ENCODE results near the gene PRDX2. TPM values are rescaled to one million over a fixed set of nuclear protein-coding genes. Genes with fewer than 3 reads are reported as not detected.
A peak's percentile ranks its signal among the peaks of the same experiment; 100 is the strongest.
"Not testable (repeated sequence)": the region's sequence is repeated elsewhere in the genome, so short reads cannot be mapped to it uniquely, and the experiment has no call there.

The PRDX2 gene
- total and polyA plus RNA-seq, 8 donors = 186 to 267 (median 234) TPM

DNA sequence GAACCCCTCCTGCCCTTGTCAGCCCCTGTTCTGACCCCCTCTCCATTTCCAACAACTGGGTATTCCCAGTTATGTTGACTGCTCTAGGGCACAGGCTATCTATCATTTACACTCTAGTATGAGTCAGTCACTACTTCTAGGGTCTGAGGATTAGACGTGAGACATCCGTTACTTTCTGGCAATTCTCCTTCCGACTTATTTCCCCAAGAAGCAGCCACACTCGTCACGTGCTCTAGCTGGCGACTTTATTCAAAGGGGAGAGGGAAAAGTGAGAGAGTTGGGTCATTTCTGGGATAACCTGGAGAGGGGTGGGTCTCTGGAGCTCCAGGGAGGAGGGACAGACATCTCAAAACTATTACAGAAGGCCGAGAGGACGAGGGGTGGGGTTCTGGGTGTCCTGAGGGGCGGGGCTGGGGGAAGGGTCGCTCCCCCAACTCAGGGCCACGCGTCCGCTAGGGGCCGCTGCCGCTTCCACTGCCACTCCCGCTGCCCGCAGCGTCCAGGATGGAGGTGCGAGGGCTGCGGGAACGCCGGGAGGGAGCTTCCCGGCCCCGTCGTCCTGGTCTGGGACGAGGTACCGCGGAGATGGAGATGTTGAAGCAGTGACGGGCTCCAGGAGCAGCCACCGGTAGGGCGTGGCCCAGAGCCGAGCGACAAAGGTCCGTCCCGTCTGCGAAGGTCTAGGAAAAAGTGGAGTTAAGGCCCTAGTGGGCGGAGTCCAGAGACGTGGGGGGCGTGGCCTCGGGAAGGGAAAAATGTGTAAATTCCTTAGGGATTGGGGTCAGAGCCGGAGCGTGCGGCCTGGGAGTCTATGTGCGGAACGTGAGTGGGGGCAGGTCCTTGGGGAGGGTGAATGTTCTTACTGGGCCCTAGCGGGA, 23.9 kb upstream of the PRDX2 start:
- Histone ChIP-seq H3K4me1 (peaks cover 0 to 9% of the 10 kb centered on the region in 2 donors), H3K4me3 (no peak overlapping the region), H3K27me3 (peaks cover 5 to 77% of the 10 kb centered on the region in 2 donors), H3K9me3 (peaks cover 0 to 3% of the 10 kb centered on the region in 2 donors), H3K27ac (no peak overlapping the region), H3K36me3 (no peaks in the 10 kb centered on the region)
- TF ChIP-seq, protein P1, sequence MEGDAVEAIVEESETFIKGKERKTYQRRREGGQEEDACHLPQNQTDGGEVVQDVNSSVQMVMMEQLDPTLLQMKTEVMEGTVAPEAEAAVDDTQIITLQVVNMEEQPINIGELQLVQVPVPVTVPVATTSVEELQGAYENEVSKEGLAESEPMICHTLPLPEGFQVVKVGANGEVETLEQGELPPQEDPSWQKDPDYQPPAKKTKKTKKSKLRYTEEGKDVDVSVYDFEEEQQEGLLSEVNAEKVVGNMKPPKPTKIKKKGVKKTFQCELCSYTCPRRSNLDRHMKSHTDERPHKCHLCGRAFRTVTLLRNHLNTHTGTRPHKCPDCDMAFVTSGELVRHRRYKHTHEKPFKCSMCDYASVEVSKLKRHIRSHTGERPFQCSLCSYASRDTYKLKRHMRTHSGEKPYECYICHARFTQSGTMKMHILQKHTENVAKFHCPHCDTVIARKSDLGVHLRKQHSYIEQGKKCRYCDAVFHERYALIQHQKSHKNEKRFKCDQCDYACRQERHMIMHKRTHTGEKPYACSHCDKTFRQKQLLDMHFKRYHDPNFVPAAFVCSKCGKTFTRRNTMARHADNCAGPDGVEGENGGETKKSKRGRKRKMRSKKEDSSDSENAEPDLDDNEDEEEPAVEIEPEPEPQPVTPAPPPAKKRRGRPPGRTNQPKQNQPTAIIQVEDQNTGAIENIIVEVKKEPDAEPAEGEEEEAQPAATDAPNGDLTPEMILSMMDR (IDR thresholded peaks at IDR 0.05) = peak in 1 of 2 donors; percentile 28
- DNase-seq (no peak), ATAC-seq (peak; percentile 47)
- intact Hi-C loops (cut with DNase I) = no loop called here

DNA sequence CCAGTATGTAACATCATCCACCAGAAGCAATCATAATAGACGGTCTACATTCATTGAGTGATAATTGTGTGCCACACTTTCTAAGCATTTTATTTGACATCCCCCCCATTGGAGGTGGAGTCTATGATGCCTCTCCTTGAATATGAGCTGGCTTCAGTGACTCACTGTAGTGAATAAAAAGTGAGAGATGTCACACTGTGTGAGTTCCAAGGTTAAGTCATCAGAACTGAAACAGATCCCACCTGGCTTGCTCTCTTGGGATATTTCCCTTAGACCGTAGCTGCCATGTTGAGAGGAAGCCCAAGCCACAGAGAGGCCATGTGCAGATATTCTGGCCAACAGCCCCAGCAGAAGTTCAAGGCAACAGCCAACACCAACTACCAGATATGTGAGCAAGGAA, 20.2 kb upstream of the PRDX2 start:
- Histone ChIP-seq H3K4me1 (peaks cover 0 to 4% of the 10 kb centered on the region in 2 donors), H3K27ac (no peak overlapping the region), H3K27me3 (peaks cover 0 to 40% of the 10 kb centered on the region in 2 donors), H3K4me3 (no peak overlapping the region), H3K36me3 (no peaks in the 10 kb centered on the region), H3K9me3 (peaks cover 0 to 3% of the 10 kb centered on the region in 2 donors)
- TF ChIP-seq, protein P1 (IDR thresholded peaks at IDR 0.05) = no peak
- intact Hi-C loops (cut with DNase I) = no loop called here
- ATAC-seq = no peak
- no peak for DNase-seq

DNA sequence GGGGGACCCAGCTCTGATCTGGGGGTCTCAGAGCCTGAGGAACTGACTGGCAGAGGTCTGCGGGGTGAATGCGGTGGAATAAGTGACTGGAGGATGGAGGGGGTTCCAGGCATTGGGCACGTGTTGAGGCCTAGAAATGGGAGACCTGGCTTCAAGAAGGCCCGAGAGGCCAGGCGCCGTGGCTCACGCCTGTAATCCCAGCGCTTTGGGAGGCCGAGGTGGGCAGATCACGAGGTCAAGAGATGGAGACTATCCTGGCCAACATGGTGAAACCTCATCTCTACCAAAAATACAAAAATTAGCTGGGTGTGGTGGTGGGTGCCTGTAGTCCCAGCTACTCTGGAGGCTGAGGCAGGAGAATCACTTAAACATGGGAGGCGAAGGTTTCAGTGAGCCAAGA, 16.2 kb upstream of the PRDX2 start:
- H3K27ac ChIP-seq; DNase-seq; H3K27me3 ChIP-seq; H3K9me3 ChIP-seq; H3K4me3 ChIP-seq; intact Hi-C loops (cut with DNase I); ATAC-seq; H3K4me1 ChIP-seq: not testable (repeated sequence)
- H3K36me3 ChIP-seq = peaks cover 0 to 18% of the 10 kb centered on the region in 2 donors

DNA sequence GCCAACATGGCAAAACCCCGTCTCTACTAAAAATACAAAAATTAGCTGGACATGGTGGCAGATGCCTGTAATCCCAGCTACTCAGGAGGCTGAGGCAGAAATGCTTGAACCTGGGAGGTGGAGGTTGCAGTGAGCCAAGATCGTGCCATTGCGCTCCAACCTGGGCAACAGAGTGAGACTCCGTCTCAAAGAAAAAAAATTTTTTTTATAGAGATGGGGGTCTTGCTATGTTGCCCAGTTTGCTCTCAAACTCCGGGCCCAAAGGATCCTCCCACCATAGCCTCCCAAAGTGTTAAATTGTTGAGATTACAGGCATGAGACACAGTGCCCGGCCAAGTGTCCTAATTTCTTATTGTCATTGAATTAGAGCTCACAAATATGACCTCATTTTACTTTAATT, 15.6 kb upstream of the PRDX2 start:
- H3K4me3 ChIP-seq; ATAC-seq; DNase-seq; H3K27ac ChIP-seq; intact Hi-C loops (cut with DNase I); H3K9me3 ChIP-seq; H3K4me1 ChIP-seq; H3K27me3 ChIP-seq: not testable (repeated sequence)
- peaks cover 0 to 19% of the 10 kb centered on the region in 2 donors for H3K36me3 ChIP-seq

DNA sequence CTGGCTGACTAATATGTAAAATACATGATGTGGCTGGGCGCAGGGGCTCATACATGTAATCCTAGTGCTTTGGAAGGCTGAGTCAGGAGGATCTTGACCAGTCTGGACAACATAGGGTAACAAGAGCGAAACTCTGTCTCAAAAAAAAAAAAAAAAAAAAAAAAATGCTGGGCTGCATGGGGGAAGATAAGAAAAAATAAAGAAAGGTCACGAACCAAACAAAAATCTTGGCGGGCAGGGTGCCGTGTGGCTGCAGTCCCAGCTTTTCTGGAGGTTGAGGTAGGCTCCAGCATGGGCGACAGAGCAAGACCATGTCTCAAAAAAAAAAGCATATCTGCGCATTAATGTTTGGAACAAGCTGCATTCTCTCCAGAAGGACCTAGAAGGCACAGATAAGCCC, 13.5 kb upstream of the PRDX2 start:
- H3K4me1 ChIP-seq = no peaks in the 10 kb centered on the region
- no peak overlapping the region for H3K4me3 ChIP-seq
- no peaks in the 10 kb centered on the region for H3K27me3 ChIP-seq
- DNase-seq (no peak), ATAC-seq (no peak)
- no peaks in the 10 kb centered on the region for H3K9me3 ChIP-seq
- H3K27ac ChIP-seq = no peak overlapping the region
- intact Hi-C loops (cut with DNase I) = no loop called here
- H3K36me3 ChIP-seq = peaks cover 0 to 24% of the 10 kb centered on the region in 2 donors
- TF ChIP-seq, protein P1 (IDR thresholded peaks at IDR 0.05) = no peak

DNA sequence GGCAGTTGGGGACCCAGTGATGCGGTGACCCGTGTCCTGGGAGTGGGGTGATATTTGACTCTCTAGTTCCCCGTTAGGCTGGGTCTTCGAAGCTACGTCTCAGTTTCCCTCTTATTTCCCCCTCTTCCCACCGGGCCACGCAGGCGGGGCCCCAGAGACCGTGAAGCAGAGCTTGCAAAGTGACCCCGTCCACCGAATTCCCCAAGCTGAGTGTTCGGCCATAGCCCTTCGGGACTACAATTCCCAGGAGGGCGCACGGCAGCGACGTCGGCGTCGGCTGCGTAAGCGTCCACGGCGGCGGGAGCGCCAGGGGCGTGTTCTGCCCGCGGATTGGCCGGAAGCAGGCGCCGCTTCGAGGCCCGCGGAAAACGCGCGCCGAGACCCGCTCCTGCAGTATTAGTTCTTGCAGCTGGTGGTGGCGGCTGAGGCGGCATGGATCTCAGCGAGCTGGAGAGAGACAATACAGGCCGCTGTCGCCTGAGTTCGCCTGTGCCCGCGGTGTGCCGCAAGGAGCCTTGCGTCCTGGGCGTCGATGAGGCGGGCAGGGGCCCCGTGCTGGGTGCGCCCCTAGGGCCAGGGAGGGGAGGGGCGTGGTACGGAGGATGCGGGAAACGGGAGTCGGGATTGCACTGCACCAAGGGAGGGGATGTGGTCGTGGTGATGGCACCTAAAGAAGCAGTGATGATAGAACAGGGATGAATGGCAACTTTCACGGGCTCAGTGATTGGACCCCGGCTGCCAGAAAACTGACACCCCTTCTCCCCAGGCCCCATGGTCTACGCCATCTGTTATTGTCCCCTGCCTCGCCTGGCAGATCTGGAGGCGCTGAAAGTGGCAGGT, 4.9 kb upstream of the PRDX2 start, which contains the start of gene RNASEH2A:
RNASEH2A (plus strand) TSS at position 343 of the 840 bp plus-strand sequence; CDS start at position 433, 90 bp downstream.
- peak; percentile 91 for ATAC-seq
- H3K4me1 ChIP-seq = peaks cover 16 to 25% of the 10 kb centered on the region in 2 donors
- H3K9me3 ChIP-seq = no peaks in the 10 kb centered on the region
- intact Hi-C loops (cut with DNase I) = no loop called here
- peak within 1 kb of the TSS in 1 of 2 donors; percentile 74 for H3K27ac ChIP-seq
- TF ChIP-seq, protein P1 (IDR thresholded peaks at IDR 0.05) = peak in 1 of 2 donors; percentile 14
- peak; percentile 82 to 98 (median 93) for DNase-seq
- peaks cover 0 to 17% of the 10 kb centered on the region in 2 donors for H3K27me3 ChIP-seq
- no peaks in the 10 kb centered on the region for H3K36me3 ChIP-seq
- peak within 1 kb of the TSS; percentile 57 to 77 for H3K4me3 ChIP-seq

Measured in left lung (tissue), 10 donors.